H9 (cell line): ENCODE results near the gene CDYL. TPM values are rescaled to one million over a fixed set of nuclear protein-coding genes. Genes with fewer than 3 reads are reported as not detected.

Experiments used
- DNase-seq: peaks from one replicate; pipeline ENCODE4 v3.0.0-alpha.2; 2017
- H2AFZ ChIP-seq: one replicate; pipeline ENCODE4 v1.6.1; 2013; ENCODE audit warnings: mild to moderate bottlenecking, low read length, control low read depth, moderate library complexity
- H2AK5ac ChIP-seq: 2 replicates; pipeline ENCODE4 v1.6.1; 2013; ENCODE audit warnings: low read length, control low read depth, mixed read lengths; ENCODE audit not compliant: insufficient read length
- H2BK120ac ChIP-seq: one replicate; pipeline ENCODE4 v1.6.1; 2013; ENCODE audit warnings: low read depth, mild to moderate bottlenecking, low read length, control low read depth, inconsistent platforms; ENCODE audit not compliant: poor library complexity, severe bottlenecking
- H2BK12ac ChIP-seq: 2 replicates; pipeline ENCODE4 v1.6.1; 2013; ENCODE audit warnings: low read length, control low read depth, mixed read lengths, low read depth; ENCODE audit not compliant: insufficient read length
- H2BK15ac ChIP-seq: 2 replicates; pipeline ENCODE4 v1.6.1; 2013; ENCODE audit warnings: low read depth, low read length, control low read depth
- H2BK20ac ChIP-seq: one replicate; pipeline ENCODE4 v1.6.1; 2013; ENCODE audit warnings: low read depth, mild to moderate bottlenecking, low read length, control low read depth, inconsistent platforms; ENCODE audit not compliant: poor library complexity, severe bottlenecking
- H2BK5ac ChIP-seq: 2 replicates; pipeline ENCODE4 v1.6.1; 2013; ENCODE audit warnings: low read length, control low read depth, mixed read lengths; ENCODE audit not compliant: insufficient read length
- H3K14ac ChIP-seq: 2 replicates; pipeline ENCODE4 v1.6.1; 2013; ENCODE audit warnings: low read length, control low read depth; ENCODE audit not compliant: insufficient read depth
- H3K18ac ChIP-seq: 2 replicates; pipeline ENCODE4 v1.6.1; 2013; ENCODE audit warnings: low read depth, mild to moderate bottlenecking, mixed read lengths, low read length, control low read depth; ENCODE audit not compliant: insufficient read length
- H3K23ac ChIP-seq: 2 replicates; pipeline ENCODE4 v1.6.1; 2013; ENCODE audit warnings: low read length, control low read depth, mixed read lengths, low read depth; ENCODE audit not compliant: insufficient read length
- H3K23me2 ChIP-seq: 2 replicates; pipeline ENCODE4 v1.6.1; 2013; ENCODE audit warnings: low read depth, mild to moderate bottlenecking, mixed read lengths, low read length, control low read depth; ENCODE audit not compliant: insufficient read length, poor library complexity, severe bottlenecking
- H3K27ac ChIP-seq: 2 replicates; pipeline ENCODE4 v1.5.1; 2013; ENCODE audit warnings: low read length, control low read depth, mixed read lengths, low read depth; ENCODE audit not compliant: insufficient read length
- H3K27me3 ChIP-seq: 2 replicates; pipeline ENCODE4 v1.6.1; 2013; ENCODE audit warnings: low read length, control low read depth, inconsistent platforms; ENCODE audit not compliant: insufficient read depth
- H3K4ac ChIP-seq: 2 replicates; pipeline ENCODE4 v1.6.1; 2013; ENCODE audit warnings: low read depth, mild to moderate bottlenecking, control low read depth, inconsistent platforms, low read length, moderate library complexity
- H3K4me1 ChIP-seq: 2 replicates; pipeline ENCODE4 v1.6.1; 2013; ENCODE audit warnings: low read length, control low read depth, inconsistent platforms; ENCODE audit not compliant: insufficient read depth
- H3K4me2 ChIP-seq: 2 replicates; pipeline ENCODE4 v1.6.1; 2013; ENCODE audit warnings: low read length, control low read depth, mixed read lengths; ENCODE audit not compliant: insufficient read length, insufficient read depth
- H3K56ac ChIP-seq: 2 replicates; pipeline ENCODE4 v1.6.1; 2013; ENCODE audit warnings: low read depth, mild to moderate bottlenecking, mixed read lengths, low read length, control low read depth; ENCODE audit not compliant: insufficient read length
- H3K79me1 ChIP-seq: 2 replicates; pipeline ENCODE4 v1.6.1; 2013; ENCODE audit warnings: low read depth, mild to moderate bottlenecking, moderate library complexity, low read length, control low read depth, inconsistent platforms; ENCODE audit not compliant: insufficient read depth, poor library complexity, severe bottlenecking
- H3K79me2 ChIP-seq: 2 replicates; pipeline ENCODE4 v1.6.1; 2013; ENCODE audit warnings: low read length, control low read depth, inconsistent platforms; ENCODE audit not compliant: insufficient read depth
- H3K9ac ChIP-seq: 2 replicates; pipeline ENCODE4 v1.6.1; 2013; ENCODE audit warnings: low read length, control low read depth, mixed read lengths; ENCODE audit not compliant: insufficient read length; ENCODE audit errors: extremely low read depth
- H3K9me3 ChIP-seq: one replicate; pipeline ENCODE4 v1.6.1; 2013; ENCODE audit warnings: low read depth, low read length, inconsistent platforms; ENCODE audit not compliant: control insufficient read depth
- H3T11ph ChIP-seq: one replicate; pipeline ENCODE4 v1.6.1; 2013; ENCODE audit warnings: mild to moderate bottlenecking, low read length, control low read depth, inconsistent platforms
- H4K20me1 ChIP-seq: one replicate; pipeline ENCODE4 v1.6.1; 2013; ENCODE audit not compliant: control insufficient read depth, insufficient read length, insufficient read depth
- H4K5ac ChIP-seq: 2 replicates; pipeline ENCODE4 v1.6.1; 2013; ENCODE audit warnings: low read depth, mild to moderate bottlenecking, mixed read lengths, low read length, control low read depth; ENCODE audit not compliant: insufficient read length
- H4K8ac ChIP-seq: replicated peaks from 2 replicates; pipeline ENCODE4 v1.6.1; 2013; ENCODE audit warnings: low read length, control low read depth, mixed read lengths, low read depth; ENCODE audit not compliant: insufficient read length
- H4K91ac ChIP-seq: 2 replicates; pipeline ENCODE4 v1.6.1; 2013; ENCODE audit warnings: low read depth, mild to moderate bottlenecking, moderate library complexity, mixed read lengths, low read length, control low read depth; ENCODE audit not compliant: insufficient read length
- H3K27ac Mint-ChIP-seq, 3 experiments: 2 replicates in 2 of 3; 3 replicates in 1 of 3; pipeline ENCODE4 v1.8.0; 2020 to 2021; ENCODE audit warnings: mixed read lengths in 3 of 3, mild to moderate bottlenecking in 1 of 3, moderate library complexity in 1 of 3
- H3K27me3 Mint-ChIP-seq: 2 replicates; pipeline ENCODE4 v1.8.0; 2021; ENCODE audit warnings: low read depth, mild to moderate bottlenecking, moderate library complexity, mixed read lengths
- H3K36me3 Mint-ChIP-seq, 3 experiments: 2 replicates in 2 of 3; 3 replicates in 1 of 3; pipeline ENCODE4 v1.8.0; 2020 to 2021; ENCODE audit warnings: low read depth in 3 of 3, mixed read lengths in 3 of 3; ENCODE audit not compliant: insufficient read depth in 1 of 3
- H3K4me1 Mint-ChIP-seq, 2 experiments: 2 replicates each; pipeline ENCODE4 v1.8.0; 2020; ENCODE audit warnings: mixed read lengths in 2 of 2
- H3K4me3 Mint-ChIP-seq, 2 experiments: 2 replicates in 1 of 2; 3 replicates in 1 of 2; pipeline ENCODE4 v1.8.0; 2020 to 2021; ENCODE audit warnings: mild to moderate bottlenecking in 2 of 2, mixed read lengths in 2 of 2, moderate library complexity in 1 of 2
- H3K9me3 Mint-ChIP-seq, 2 experiments: 2 replicates in 1 of 2; 3 replicates in 1 of 2; pipeline ENCODE4 v1.8.0; 2020; ENCODE audit warnings: mild to moderate bottlenecking in 2 of 2, mixed read lengths in 2 of 2, moderate library complexity in 1 of 2
- CTCF ChIP-seq: fragments of 200-600 bp; sonication (generic); conservative IDR thresholded peaks from 3 replicates; pipeline ENCODE4 v1.8.0; 2021; ENCODE audit warnings: antibody characterized with exemption, mild to moderate bottlenecking
- WGBS: extraction: QIAGEN DNeasy Blood & Tissue Kit; methylation state at CpG from one replicate; pipeline ENCODE4 v1.1.7; 2013; ENCODE audit warnings: missing lambda C conversion rate, low lambda C conversion rate, mixed read lengths; ENCODE audit not compliant: insufficient read length; ENCODE audit errors: extremely low coverage; 5-methylcytosine and 5-hydroxymethylcytosine counted together
- total RNA-seq: library from RNA; stranded (reverse); gene quantifications from 2 replicates; pipeline ENCODE4 v1.2.1, GENCODE V29; 2021

Gene CDYL
- total RNA-seq, 1 experiment from 2014 or later, result 95.0 TPM

DNA sequence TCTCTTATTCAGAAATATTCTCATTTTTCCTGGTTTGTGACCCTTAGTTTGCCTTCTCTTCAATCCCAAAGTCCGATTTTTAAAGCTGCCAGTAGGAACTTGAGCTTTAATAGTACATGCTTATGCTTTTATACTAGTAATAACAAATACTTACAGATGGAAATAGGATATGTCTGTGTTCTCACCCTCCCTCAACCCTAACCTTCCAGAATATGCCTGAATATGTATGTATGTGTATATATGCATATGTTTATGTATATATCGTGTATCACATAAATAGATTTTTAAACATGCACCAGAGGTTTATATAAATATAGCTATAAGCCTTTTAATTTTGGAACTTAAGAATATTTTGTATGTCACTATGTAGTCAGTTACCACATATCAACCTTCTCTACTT, 38.8 kb downstream of the CDYL start:
- no CpG with 5 or more reads among the region's 2 CpGs for WGBS
- H4K20me1 ChIP-seq, result no peaks in the 10 kb centered on the region

More for the DNA sequence above, 38.8 kb downstream of the CDYL start:
- no peaks in the 10 kb centered on the region for H3K9me3 Mint-ChIP-seq
- no peak overlapping the region for H2AFZ ChIP-seq
- no peak for DNase-seq
- no peak overlapping the region for H3K4me2 ChIP-seq
- no peak overlapping the region for H2BK12ac ChIP-seq
- H3K23me2 ChIP-seq, result no peaks in the 10 kb centered on the region
- no peak overlapping the region for H3T11ph ChIP-seq
- no peak overlapping the region for H3K27ac ChIP-seq
- H3K36me3 Mint-ChIP-seq, result no peaks in the 10 kb centered on the region; a peak in 1 of 7 replicates
- no peaks in the 10 kb centered on the region; the same call in 1 of the 2 replicates for H3K4me1 ChIP-seq
- H3K4ac ChIP-seq, result no peak overlapping the region
- no peak overlapping the region for H2BK20ac ChIP-seq
- no peak overlapping the region for H3K23ac ChIP-seq
- H3K56ac ChIP-seq, result no peak overlapping the region
- no peak overlapping the region for H3K4me3 Mint-ChIP-seq
- no peaks in the 10 kb centered on the region for H3K27me3 ChIP-seq
- H3K79me1 ChIP-seq, result peaks cover 10% of the 10 kb centered on the region
- no peak overlapping the region for H3K18ac ChIP-seq
- H2BK120ac ChIP-seq, result no peak overlapping the region
- no peak overlapping the region for H3K14ac ChIP-seq
- no peaks in the 10 kb centered on the region for H3K27me3 Mint-ChIP-seq
- H2AK5ac ChIP-seq, result no peak overlapping the region
- TF ChIP-seq CTCF, result no peak
- H4K91ac ChIP-seq, result no peak overlapping the region
- H4K5ac ChIP-seq, result no peak overlapping the region
- no peak overlapping the region for H2BK5ac ChIP-seq
- peaks cover 59% of the 10 kb centered on the region; the same call in 1 of the 2 replicates for H3K79me2 ChIP-seq
- no peak overlapping the region for H2BK15ac ChIP-seq
- no peak overlapping the region for H3K9ac ChIP-seq
- H3K4me1 Mint-ChIP-seq, result peaks cover 30 to 36% of the 10 kb centered on the region in 2 experiments
- H4K8ac ChIP-seq, result no peak overlapping the region
- no peaks in the 10 kb centered on the region for H3K9me3 ChIP-seq
- no peak overlapping the region for H3K27ac Mint-ChIP-seq
